Activated CD8-positive, alpha-beta memory T cell treated with anti-CD3 and anti-CD28 coated beads for 24 hours (primary cell): ENCODE results near the gene TPRX1.
A peak's percentile ranks its signal among the peaks of the same experiment; 100 is the strongest.
"Not testable (repeated sequence)": the region's sequence is repeated elsewhere in the genome, so short reads cannot be mapped to it uniquely, and the experiment has no call there.

Source experiments
- DNase-seq: peaks from one replicate; pipeline ENCODE4 v3.0.0-alpha.2; 2020

TPRX1 gene

DNA sequence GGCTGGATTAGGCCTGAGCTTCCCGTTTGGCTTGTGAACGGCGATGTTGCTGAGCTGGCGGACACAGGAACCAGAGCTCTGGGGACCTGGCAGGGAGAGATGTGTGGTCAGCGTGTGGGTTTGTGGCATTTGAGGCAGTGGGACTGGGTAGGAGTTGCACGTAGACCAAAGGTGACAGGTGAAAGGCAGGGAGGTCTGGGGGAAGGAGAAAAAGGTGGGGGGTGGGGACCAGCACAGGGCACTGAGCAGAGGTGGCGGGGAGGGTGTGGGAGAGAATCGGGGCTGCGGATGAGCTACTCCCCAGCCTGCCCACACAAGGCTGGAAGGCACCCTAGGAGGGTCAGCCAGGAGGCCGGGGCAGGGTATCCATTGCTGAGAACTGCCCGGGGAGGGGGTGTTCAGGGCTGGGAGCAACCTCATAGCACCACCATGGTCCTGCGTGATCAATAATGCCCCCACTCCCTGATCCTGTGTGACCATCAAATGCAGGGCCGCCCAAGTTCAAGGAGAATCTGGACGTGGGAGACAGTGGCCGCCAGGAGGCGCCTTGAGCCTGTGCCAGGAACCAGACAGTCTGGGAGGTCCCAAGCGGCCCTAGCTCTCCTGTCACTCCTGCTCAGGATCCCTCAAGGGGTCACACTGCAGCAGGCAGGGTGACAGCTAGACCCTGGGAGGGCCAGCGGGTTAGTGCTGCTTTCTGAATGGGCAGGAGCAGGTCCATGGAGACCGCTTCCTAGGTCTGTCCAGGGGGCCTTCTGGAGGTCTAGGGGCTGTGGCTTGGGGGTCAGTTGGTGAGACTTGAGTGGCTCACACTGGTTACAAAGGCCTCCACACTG, 38.6 kb downstream of the TPRX1 start:
- DNase-seq, result peak; percentile 75

- DNase-seq, result not testable (repeated sequence)
These were observed 39.6 kb downstream of the TPRX1 start for GRCh38 chr19:47764705-47765104.

DNA sequence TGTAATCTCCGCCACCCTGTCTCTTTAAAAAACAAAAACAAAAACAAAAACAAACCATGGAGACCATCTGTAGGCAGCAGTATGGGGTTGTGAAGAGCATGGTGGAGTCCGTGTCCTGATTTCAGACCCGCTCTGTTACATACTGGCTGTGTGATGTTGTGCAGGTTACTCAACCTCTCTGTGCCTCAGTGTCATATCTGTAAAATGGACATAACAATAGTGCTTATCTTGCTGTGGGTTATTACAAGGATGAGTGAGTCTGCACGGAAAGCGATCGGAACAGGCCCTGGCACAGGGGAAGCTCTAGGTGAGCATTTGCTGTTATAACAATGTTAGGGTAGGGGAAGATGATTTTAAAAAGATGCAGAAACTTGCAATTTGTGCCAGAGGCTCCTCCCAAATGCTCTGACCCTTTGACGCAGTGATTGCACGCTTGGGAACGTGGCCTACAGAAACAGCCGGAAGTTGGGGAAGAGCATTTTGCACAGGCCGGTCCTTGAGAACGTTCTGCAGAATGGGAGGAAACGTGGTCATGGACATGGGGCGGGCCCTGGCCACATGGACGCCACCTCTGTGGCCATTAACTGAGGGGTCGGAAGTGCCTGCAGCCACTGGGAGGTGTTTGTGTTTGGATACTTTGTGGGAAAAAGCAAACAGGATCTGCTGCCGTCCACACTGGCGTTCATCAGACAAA, 41.6 kb downstream of the TPRX1 start:
- DNase-seq, result no peak

GRCh38 chr19:47762151-47762550, 42.2 kb downstream of the TPRX1 start:
- DNase-seq, result no peak

DNA sequence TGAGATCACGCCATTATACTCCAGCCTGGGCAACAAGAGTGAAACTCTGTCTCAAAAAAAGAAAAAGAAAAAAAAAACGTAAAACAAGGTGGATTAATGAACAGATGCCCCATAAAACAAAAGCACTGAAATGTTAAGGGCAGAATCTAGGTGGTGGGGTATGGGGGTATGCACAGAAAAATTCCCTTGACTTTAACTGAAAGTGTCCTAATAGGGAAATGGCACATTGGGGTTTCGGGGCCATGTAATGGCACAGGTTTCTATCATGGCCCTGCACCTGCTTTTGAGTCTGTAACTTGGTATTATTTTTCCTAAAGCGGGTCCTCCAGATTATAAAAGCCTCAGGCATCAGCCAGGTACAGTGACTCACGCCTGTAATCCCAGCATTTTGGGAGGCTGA, 42.8 kb downstream of the TPRX1 start:
- DNase-seq, result no peak

- DNase-seq, result peak; percentile 54
These were observed 43.7 kb downstream of the TPRX1 start for GRCh38 chr19:47760632-47760999.

- no peak for DNase-seq
These were observed 45.9 kb downstream of the TPRX1 start for GRCh38 chr19:47758443-47758804.

GRCh38 chr19:47757617-47758442, 46.5 kb downstream of the TPRX1 start:
- no peak for DNase-seq

DNA sequence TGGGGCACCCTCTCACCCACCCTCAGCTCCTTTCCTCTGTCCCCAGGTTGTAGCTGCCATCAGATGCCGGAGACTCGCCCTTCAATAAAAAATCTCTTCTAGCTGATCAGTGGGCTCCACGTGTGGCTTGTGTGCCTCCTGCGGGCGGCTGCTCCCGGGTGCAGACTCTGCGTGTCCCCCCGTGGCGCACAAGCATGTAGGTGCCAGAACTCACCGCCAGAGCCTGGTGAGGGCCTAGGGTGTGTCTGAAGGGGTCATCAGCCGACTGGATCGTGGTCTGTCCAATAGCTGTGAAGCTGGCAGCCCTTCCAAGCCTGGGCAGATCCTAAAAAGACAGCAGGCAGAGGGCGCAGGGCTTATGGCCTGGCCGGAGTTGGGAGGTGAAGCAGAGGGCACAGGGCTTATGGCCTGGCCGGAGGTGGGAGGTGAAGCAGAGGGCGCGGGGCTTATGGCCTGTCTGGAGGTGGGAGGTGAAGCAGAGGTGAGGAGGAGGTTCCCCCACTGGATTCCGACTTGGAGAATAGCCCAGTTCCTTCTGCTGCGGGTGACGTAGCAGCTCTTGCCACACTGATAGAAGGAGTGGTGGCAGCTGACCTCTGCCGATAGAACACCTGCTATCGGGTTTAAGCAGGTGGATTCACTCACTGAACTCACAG, 47.3 kb downstream of the TPRX1 start:
- peak; percentile 54 for DNase-seq

DNA sequence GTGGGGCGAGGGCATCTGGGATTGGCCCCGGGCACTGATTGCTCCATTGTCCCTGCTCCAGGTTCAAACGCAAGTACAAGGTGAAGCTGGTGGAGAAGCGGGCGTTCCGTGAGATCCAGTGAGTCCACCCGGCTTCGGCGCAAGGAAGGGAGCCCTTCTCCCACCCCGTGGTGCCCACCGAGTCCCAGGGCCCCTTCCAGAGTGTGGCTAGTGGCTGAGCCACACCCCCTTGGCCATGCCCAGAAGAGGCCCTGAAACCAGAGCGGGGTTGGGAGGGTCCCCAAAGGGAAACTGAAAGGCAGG, 47.8 kb downstream of the TPRX1 start:
- DNase-seq, result no peak

- no peak for DNase-seq
These were observed 48.4 kb downstream of the TPRX1 start for GRCh38 chr19:47755762-47756626.

- no peak for DNase-seq
These were observed 49.1 kb downstream of the TPRX1 start for GRCh38 chr19:47755065-47755761.

- DNase-seq, result no peak
These were observed 49.9 kb downstream of the TPRX1 start for GRCh38 chr19:47754206-47755064.

DNA sequence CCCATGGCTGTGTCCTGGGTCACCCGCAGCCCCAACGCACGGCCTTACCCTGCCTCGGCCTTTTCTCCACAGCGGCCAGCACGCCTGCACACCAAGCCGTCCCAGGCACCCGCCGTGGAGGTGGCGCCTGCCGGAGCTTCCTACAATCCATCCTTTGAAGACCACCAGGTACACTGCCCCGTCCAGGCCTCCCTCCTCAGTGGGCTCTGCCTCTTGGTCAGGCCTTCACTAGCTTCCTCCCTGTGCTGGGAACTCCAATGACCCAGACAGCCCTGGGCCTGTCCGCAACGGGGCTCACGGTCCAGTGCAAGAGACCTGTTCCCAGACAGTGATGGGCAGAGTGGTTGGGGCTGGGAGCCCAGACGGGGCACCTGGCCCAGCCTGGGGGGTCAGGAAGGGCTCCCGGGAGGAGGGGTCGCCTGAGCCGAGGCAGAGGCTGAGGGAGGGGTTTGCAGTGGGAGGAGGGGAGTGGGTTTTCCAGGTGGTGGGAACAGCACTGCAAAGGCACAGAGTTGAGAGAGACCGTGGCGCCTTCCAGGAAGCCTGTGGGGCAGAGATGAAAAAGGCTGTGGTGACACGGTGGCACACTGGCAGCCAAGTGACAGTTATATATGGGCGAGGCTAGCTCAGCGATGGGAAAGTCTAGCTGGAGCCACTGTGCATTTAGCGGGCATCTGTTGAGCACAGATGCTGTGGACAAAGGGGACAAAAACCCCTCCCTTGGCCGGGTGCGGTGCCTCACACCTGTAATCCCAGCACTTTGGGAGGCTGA, 51.7 kb downstream of the TPRX1 start:
- no peak for DNase-seq
